ENCODE results near the gene ARMH3.

- TF ChIP-seq ZNF274 (IDR thresholded peaks at IDR 0.05; ENCODE audit: low read depth, low read length): no peak
- TF ChIP-seq YY1 (IDR thresholded peaks at IDR 0.05; ENCODE audit: insufficient read depth, insufficient read length): no peak
Observed at GRCh38 chr10:101834341-101834740, 221.6 kb downstream of the ARMH3 start.
